Right atrium auricular region (tissue), 2 donors: ENCODE results near the gene ADAM10. TPM values are rescaled to one million over a fixed set of nuclear protein-coding genes. Genes with fewer than 3 reads are reported as not detected.
A peak's percentile ranks its signal among the peaks of the same experiment; 100 is the strongest.

Experiments
- DNase-seq: peaks from one replicate; pipeline ENCODE4 v3.0.0-alpha.2; 2019; ENCODE audit warnings: low spot score
- H3K27ac ChIP-seq, 2 donors: fragments of 200-600 bp; sonication (generic); 1 replicate in 1 of 2; 2 replicates in 1 of 2; pipeline ENCODE4 v1.5.1; 2016 to 2019
- H3K27me3 ChIP-seq, 2 donors: fragments of 200-600 bp; sonication (generic); one replicate each; pipeline versions ENCODE4 v1.5.1 to v1.6.0; 2017 to 2019
- H3K36me3 ChIP-seq: fragments of 200-600 bp; sonication (generic); one replicate; pipeline ENCODE4 v1.5.1; 2016
- H3K4me1 ChIP-seq, 2 donors: fragments of 200-600 bp; sonication (generic); one replicate each; pipeline versions ENCODE4 v1.5.1 to v1.6.0; 2017 to 2019
- H3K4me3 ChIP-seq, 2 donors: fragments of 200-600 bp; sonication (generic); 1 replicate in 1 of 2; 2 replicates in 1 of 2; pipeline ENCODE4 v1.5.1; 2017 to 2019; ENCODE audit warnings: mild to moderate bottlenecking in 1 of 2, moderate library complexity in 1 of 2
- H3K9me3 ChIP-seq, 2 donors: fragments of 200-600 bp; sonication (generic); one replicate each; pipeline ENCODE4 v1.5.1; 2019
- CTCF ChIP-seq, 2 donors: fragments of 200-600 bp; sonication (generic); IDR thresholded peaks; one replicate each; pipeline ENCODE4 v1.5.1; 2019; ENCODE audit warnings: antibody characterized with exemption in 2 of 2
- total RNA-seq, 2 donors: library from RNA; depleted of rRNA; stranded (reverse); fragments of >200 nt; gene quantifications; one replicate each; pipeline ENCODE4 v1.1.0, GENCODE V29; 2016

The ADAM10 gene
- total RNA-seq, 2 donors from 2014 or later, result 40.8 to 42.0 TPM

GRCh38 chr15:58785355-58785754 lies 35.8 kb upstream of the ADAM10 start:
- no peak for DNase-seq
- H3K27me3 ChIP-seq, result no peaks in the 10 kb centered on the region
- peak overlapping the region; percentile 12 to 18 for H3K27ac ChIP-seq
- H3K36me3 ChIP-seq, result peaks cover 11% of the 10 kb centered on the region
- H3K4me3 ChIP-seq, result peak overlapping the region in 1 of 2 donors; percentile 11
- H3K4me1 ChIP-seq, result peaks cover 0 to 22% of the 10 kb centered on the region in 2 donors
- no peak for TF ChIP-seq CTCF (IDR thresholded peaks at IDR 0.05)
- H3K9me3 ChIP-seq, result no peaks in the 10 kb centered on the region

- no peak for DNase-seq
- H3K36me3 ChIP-seq, result peaks cover 4% of the 10 kb centered on the region
- H3K9me3 ChIP-seq, result no peaks in the 10 kb centered on the region
- no peaks in the 10 kb centered on the region for H3K27me3 ChIP-seq
- no peak overlapping the region for H3K4me3 ChIP-seq
- H3K27ac ChIP-seq, result peak overlapping the region in 1 of 2 donors; percentile 15
- TF ChIP-seq CTCF (IDR thresholded peaks at IDR 0.05), result no peak
- peaks cover 0 to 31% of the 10 kb centered on the region in 2 donors for H3K4me1 ChIP-seq
Observed at GRCh38 chr15:58779554-58779953, 30.0 kb upstream of the ADAM10 start.

GRCh38 chr15:58777107-58777506 lies 27.6 kb upstream of the ADAM10 start:
- Histone ChIP-seq H3K4me3 (no peak overlapping the region), H3K27ac (no peak overlapping the region), H3K4me1 (peaks cover 0 to 38% of the 10 kb centered on the region in 2 donors), H3K27me3 (no peaks in the 10 kb centered on the region), H3K36me3 (peaks cover 4% of the 10 kb centered on the region), H3K9me3 (no peaks in the 10 kb centered on the region)
- no peak for TF ChIP-seq CTCF (IDR thresholded peaks at IDR 0.05)
- no peak for DNase-seq

GRCh38 chr15:58775402-58775801 lies 25.9 kb upstream of the ADAM10 start:
- no peaks in the 10 kb centered on the region for H3K27me3 ChIP-seq
- no peak overlapping the region for H3K4me3 ChIP-seq
- peak overlapping the region in 1 of 2 donors; percentile 39 for H3K27ac ChIP-seq
- H3K9me3 ChIP-seq, result no peaks in the 10 kb centered on the region
- H3K36me3 ChIP-seq, result peaks cover 4% of the 10 kb centered on the region
- no peak for DNase-seq
- no peak for TF ChIP-seq CTCF (IDR thresholded peaks at IDR 0.05)
- peaks cover 0 to 38% of the 10 kb centered on the region in 2 donors for H3K4me1 ChIP-seq

DNA sequence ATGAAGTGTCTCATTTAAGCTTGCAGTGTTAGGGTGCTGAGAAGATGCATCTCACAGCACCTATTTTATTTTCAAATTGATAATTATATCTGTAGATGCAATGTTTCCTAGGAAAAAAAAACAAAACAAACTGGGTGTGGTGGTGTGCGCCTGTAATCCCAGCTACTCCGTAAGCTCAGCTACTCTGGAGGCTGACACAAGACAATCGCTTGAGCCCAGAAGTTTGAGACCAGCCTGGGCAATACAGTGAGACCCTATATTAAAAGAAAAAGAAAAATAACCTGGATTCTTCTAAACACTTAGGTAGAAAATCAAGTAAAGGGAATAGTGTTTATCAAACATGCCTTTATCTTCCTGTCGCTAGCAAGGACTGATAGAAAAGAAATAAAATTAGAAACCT lies 23.5 kb upstream of the ADAM10 start:
- Histone ChIP-seq H3K4me3 (peak overlapping the region; percentile 79 to 81), H3K4me1 (peaks cover 0 to 43% of the 10 kb centered on the region in 2 donors), H3K27me3 (no peaks in the 10 kb centered on the region), H3K27ac (peak overlapping the region; percentile 97 to 98), H3K36me3 (no peaks in the 10 kb centered on the region), H3K9me3 (no peaks in the 10 kb centered on the region)
- TF ChIP-seq CTCF (IDR thresholded peaks at IDR 0.05), result no peak
- no peak for DNase-seq

GRCh38 chr15:58771621-58772250 lies 22.2 kb upstream of the ADAM10 start:
- no peak for TF ChIP-seq CTCF (IDR thresholded peaks at IDR 0.05)
- no peaks in the 10 kb centered on the region for H3K27me3 ChIP-seq
- peaks cover 0 to 43% of the 10 kb centered on the region in 2 donors for H3K4me1 ChIP-seq
- H3K9me3 ChIP-seq, result no peaks in the 10 kb centered on the region
- peak overlapping the region; percentile 79 to 81 for H3K4me3 ChIP-seq
- peak overlapping the region; percentile 97 to 98 for H3K27ac ChIP-seq
- no peaks in the 10 kb centered on the region for H3K36me3 ChIP-seq
- DNase-seq, result no peak
